ENCODE measurements around the gene ZNF629.
"Not testable (repeated sequence)": the region's sequence is repeated elsewhere in the genome, so short reads cannot be mapped to it uniquely, and the experiment has no call there.

ZNF629 gene

DNA sequence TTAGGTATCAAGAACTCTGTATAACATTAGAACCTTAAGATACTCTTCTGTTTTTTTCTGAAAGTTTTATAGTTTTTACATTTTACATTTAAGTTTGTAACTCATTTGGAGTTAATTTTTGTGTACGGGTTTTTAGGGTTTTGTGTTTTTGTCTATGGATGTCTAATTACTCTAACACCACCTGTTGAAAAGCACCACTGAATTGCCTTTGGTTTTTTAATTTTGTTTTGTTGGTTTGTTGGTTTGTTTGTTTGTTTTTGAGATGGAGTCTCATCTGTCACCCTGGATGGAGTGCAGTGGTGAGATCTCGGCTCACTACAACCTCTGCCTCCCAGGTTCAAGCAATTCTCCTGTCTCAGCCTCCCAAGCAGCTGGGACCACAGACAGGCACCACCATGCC lies 29.8 kb upstream of the ZNF629 start:
- Histone ChIP-seq H3K27ac (no peak overlapping the region), H3K4me3 (no peak overlapping the region)
- DNase-seq (ENCODE audit: low spot score) = no peak
- TF ChIP-seq CTCF (IDR thresholded peaks at IDR 0.05) = no peak

DNA sequence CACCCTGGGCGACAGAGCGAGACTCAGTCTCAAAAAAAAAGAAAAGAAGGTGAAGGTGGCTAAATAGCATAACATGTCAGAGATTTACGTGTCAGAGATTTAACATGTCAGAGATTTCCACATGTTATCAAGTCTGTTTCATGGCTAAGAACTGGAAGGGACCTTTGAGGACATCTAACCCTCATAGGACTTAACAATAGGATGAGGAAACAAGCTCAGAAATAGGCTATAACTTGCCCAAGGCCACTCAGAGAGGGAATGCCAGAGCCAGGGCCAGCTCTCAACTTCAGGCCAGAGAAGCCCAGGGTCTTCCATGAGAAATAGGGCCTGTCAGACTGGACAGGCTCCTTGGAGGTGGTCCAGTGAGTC lies 26.8 kb upstream of the ZNF629 start:
- TF ChIP-seq CTCF (IDR thresholded peaks at IDR 0.05) = no peak
- Histone ChIP-seq H3K4me3 (peak overlapping the region; percentile 71), H3K27ac (peak overlapping the region; percentile 58 to 83)
- DNase-seq (ENCODE audit: low spot score) = no peak

DNA sequence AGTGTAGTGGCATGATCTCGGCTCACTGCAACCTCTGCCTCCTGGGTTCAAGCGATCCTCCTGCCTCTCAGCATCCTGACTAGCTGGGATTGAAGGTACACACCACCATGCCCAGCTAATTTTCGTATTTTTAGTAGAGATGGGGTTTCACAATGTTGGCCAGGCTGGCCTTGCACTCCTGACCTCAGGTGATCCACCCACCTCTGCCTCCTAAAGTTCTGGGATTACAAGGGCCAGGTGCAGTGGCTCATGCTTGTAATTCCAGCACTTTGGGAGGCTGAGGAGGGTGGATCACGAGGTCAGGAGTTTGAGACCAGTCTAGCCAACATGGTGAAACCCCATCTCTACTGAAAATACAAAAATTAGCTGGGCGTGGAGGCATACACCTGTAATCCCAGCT lies 22.7 kb upstream of the ZNF629 start:
- H3K4me3 ChIP-seq; H3K27ac ChIP-seq; DNase-seq (ENCODE audit: low spot score): not testable (repeated sequence)

DNA sequence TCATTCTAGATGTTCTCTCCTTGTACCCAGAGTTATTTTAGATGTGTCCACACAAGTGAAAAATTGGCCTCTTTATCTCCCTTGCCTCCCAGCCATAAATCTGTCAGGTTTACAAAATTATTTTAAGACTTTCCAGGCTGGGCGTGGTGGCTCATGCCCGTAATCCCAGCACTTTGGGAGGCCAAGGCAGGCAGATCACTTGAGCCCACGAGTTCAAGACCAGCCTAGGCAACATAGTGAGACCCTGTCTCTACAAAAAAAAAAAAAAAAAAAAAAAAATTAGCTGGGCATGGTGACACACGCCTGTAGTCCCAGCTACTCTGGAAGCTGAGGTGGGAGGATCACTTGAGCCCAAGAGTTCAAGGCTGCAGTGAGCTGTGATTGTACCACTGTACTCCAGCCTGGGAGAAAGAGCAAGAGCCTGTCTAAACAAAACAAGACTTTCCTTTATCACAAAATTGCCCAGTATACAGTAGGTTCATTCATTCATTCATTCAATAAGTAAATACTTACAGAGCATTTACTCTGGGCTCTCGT lies 22.0 kb upstream of the ZNF629 start:
- not testable (repeated sequence) for H3K4me3 ChIP-seq; DNase-seq (ENCODE audit: low spot score); H3K27ac ChIP-seq

- TF ChIP-seq CTCF (IDR thresholded peaks at IDR 0.05) = no peak
- DNase-seq (ENCODE audit: low spot score) = no peak
- Histone ChIP-seq H3K27ac (no peak overlapping the region), H3K4me3 (no peak overlapping the region)
Observed at GRCh38 chr16:30808146-30808545, 21.1 kb upstream of the ZNF629 start.

DNA sequence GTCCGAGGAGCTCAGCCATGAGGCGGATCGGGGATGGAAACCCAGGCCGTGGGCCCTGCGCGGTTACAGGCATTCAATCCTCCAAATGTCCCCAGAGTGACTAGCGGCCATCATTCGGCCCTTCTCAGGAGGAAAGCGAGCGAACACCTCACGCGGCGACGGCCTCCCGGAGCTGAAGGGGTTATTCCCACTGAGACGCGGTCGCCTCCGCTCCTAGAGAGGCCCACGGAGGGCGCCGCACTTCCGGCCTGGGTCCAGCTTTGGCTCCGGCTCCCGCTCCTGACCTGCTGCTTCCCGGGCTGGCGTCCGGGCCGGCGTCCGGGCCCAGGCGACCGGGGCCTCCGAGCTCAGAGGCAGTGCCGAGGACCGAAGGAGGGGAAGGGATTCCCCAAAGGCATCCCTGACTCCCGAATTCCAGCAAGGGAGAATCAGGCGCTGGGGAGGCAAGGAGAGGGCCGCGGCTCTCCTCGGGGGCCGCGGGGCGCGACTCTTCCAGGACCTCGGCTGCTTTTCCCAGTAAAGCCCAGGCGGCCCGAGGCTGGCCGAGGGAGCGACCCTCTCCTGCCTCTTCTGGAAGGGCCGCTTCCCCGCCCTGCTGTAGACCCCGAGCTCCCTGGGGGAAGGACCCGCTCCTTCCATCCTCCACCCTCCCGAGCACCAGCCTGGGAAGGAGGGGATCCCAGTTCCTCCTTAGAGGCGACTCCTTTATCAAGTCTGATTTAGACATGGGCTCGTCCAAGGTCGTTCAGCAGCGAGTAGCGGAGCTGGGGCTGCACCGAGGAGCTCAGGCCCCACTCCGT lies 18.6 kb upstream of the ZNF629 start:
- no peak for TF ChIP-seq CTCF (IDR thresholded peaks at IDR 0.05)
- peak; percentile 90 for DNase-seq (ENCODE audit: low spot score)
- Histone ChIP-seq H3K4me3 (peak overlapping the region; percentile 79), H3K27ac (peak overlapping the region; percentile 61 to 90)

GRCh38 chr16:30805056-30805369 lies 18.0 kb upstream of the ZNF629 start:
- DNase-seq (ENCODE audit: low spot score) = no peak
- peak overlapping the region; percentile 79 for H3K4me3 ChIP-seq
- no peak for TF ChIP-seq CTCF (IDR thresholded peaks at IDR 0.05)
- H3K27ac ChIP-seq = peak overlapping the region; percentile 61 to 90

DNA sequence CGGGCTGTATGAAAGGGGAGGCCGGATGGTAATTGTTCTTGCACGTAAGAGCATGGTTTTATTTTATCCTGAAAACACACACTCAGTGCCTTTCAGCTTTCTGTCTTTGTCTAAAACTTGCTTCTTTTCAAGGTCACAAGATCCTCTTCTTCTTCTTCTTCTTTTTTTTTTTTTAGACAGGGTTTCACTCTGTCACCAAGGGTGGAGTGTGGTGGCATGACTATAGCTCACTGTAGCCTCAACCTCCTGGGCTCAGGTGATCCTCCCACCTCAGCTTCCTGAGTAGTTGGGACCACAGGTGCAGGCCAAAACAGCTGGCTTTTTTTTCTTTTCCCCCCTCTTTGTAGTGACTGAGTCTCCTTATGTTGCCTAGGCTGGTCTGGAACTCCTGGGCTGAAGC lies 15.9 kb upstream of the ZNF629 start:
- DNase-seq (ENCODE audit: low spot score) = no peak
- Histone ChIP-seq H3K27ac (no peak overlapping the region), H3K4me3 (no peak overlapping the region)
- TF ChIP-seq CTCF (IDR thresholded peaks at IDR 0.05) = no peak

Data from coronary artery (tissue), 2 donors.